OCI-LY3 (cell line): ENCODE data around the gene PERCC1.
"Not testable (repeated sequence)": the region's sequence is repeated elsewhere in the genome, so short reads cannot be mapped to it uniquely, and the experiment has no call there.

ENCODE experiments used
- H2AFZ ChIP-seq: fragments of 200-600, 300-600 bp; shearing (Covaris generic); 2 replicates; pipeline ENCODE4 v1.6.0; 2014; ENCODE audit warnings: antibody characterized with exemption, low read depth, low read length
- H3K27ac ChIP-seq: fragments of 200-600, 300-600 bp; sonication (generic); 2 replicates; pipeline ENCODE4 v1.5.1; 2014; ENCODE audit warnings: mild to moderate bottlenecking, low read length, moderate library complexity, mixed read lengths
- H3K27me3 ChIP-seq: fragments of 200-600, 300-600 bp; sonication (generic); 2 replicates; pipeline ENCODE4 v1.6.1; 2014; ENCODE audit warnings: low read depth, low read length, mixed read lengths
- H3K36me3 ChIP-seq: fragments of 200-600, 300-600 bp; sonication (generic); replicated peaks from 2 replicates; pipeline ENCODE3; 2014; ENCODE audit warnings: low read depth, low read length, mixed read lengths
- H3K4me1 ChIP-seq: fragments of 300-600, 200-600 bp; sonication (generic); 2 replicates; pipeline ENCODE4 v1.6.1; 2014; ENCODE audit warnings: low read length, mixed read lengths
- H3K4me2 ChIP-seq: fragments of 200-600, 300-600 bp; sonication (generic); 2 replicates; pipeline ENCODE4 v1.6.1; 2014; ENCODE audit warnings: low read length, mixed read lengths
- H3K4me3 ChIP-seq: fragments of 300-600, 200-600 bp; sonication (generic); 2 replicates; pipeline ENCODE4 v1.5.1; 2014; ENCODE audit warnings: antibody characterized with exemption, mild to moderate bottlenecking, low read length, moderate library complexity
- H3K79me2 ChIP-seq: fragments of 300-600, 200-600 bp; shearing (Covaris generic); 2 replicates; pipeline ENCODE4 v1.6.1; 2014; ENCODE audit warnings: mild to moderate bottlenecking, low read length, mixed read lengths
- H3K9ac ChIP-seq: fragments of 300-600, 200-600 bp; shearing (Covaris generic); 2 replicates; pipeline ENCODE4 v1.6.0; 2014; ENCODE audit warnings: mild to moderate bottlenecking, low read length, moderate library complexity
- H3K9me3 ChIP-seq: fragments of 200-600, 300-600 bp; shearing (Covaris generic); 2 replicates; pipeline ENCODE4 v1.6.1; 2014; ENCODE audit warnings: low read length, mixed read lengths; ENCODE audit not compliant: insufficient read depth
- H4K20me1 ChIP-seq: fragments of 200-600, 300-600 bp; sonication (generic); 2 replicates; pipeline ENCODE4 v1.6.1; 2016; ENCODE audit warnings: low read length, mixed read lengths; ENCODE audit not compliant: insufficient read depth
- CTCF ChIP-seq: fragments of 200-600, 300-600 bp; sonication (generic); IDR thresholded peaks from 2 replicates; pipeline ENCODE4 v1.5.1; 2014; ENCODE audit warnings: antibody characterized with exemption, low read length, low read depth
- EZH2phosphoT487 ChIP-seq: fragments of 200-600 bp; shearing (Covaris generic); IDR thresholded peaks from 2 replicates; pipeline ENCODE4 v1.6.1; 2018; ENCODE audit warnings: antibody characterized with exemption, mixed run types, low read depth

The PERCC1 gene

GRCh38 chr16:1466054-1466453 is 35.2 kb downstream of the PERCC1 start:
- Histone ChIP-seq H3K27me3 (no peaks in the 10 kb centered on the region), H3K9me3 (no peaks in the 10 kb centered on the region), H3K36me3 (no peaks in the 10 kb centered on the region), H3K27ac (no peak overlapping the region), H3K4me3 (no peak overlapping the region), H2AFZ (no peak overlapping the region), H3K4me1 (no peaks in the 10 kb centered on the region), H3K9ac (no peak overlapping the region), H3K79me2 (peaks cover 27% of the 10 kb centered on the region), H3K4me2 (no peak overlapping the region), H4K20me1 (no peaks in the 10 kb centered on the region)
- TF ChIP-seq EZH2phosphoT487 (no peak), CTCF (no peak)

GRCh38 chr16:1466968-1467521 is 36.2 kb downstream of the PERCC1 start:
- TF ChIP-seq CTCF: no peak
- TF ChIP-seq EZH2phosphoT487: no peak
- H3K4me3 ChIP-seq: no peak overlapping the region
- H3K27ac ChIP-seq: no peak overlapping the region
- H4K20me1 ChIP-seq: no peaks in the 10 kb centered on the region
- no peaks in the 10 kb centered on the region for H3K9me3 ChIP-seq
- no peak overlapping the region for H3K9ac ChIP-seq
- H2AFZ ChIP-seq: no peak overlapping the region
- H3K79me2 ChIP-seq: peaks cover 32% of the 10 kb centered on the region
- no peaks in the 10 kb centered on the region for H3K4me1 ChIP-seq
- no peak overlapping the region for H3K4me2 ChIP-seq
- H3K36me3 ChIP-seq: no peaks in the 10 kb centered on the region
- no peaks in the 10 kb centered on the region for H3K27me3 ChIP-seq

GRCh38 chr16:1468426-1468810 is 37.5 kb downstream of the PERCC1 start:
- Histone ChIP-seq H3K9ac (no peak overlapping the region), H3K9me3 (no peaks in the 10 kb centered on the region), H4K20me1 (no peaks in the 10 kb centered on the region), H3K36me3 (no peaks in the 10 kb centered on the region), H2AFZ (no peak overlapping the region), H3K4me3 (no peak overlapping the region), H3K27me3 (no peaks in the 10 kb centered on the region), H3K4me1 (no peaks in the 10 kb centered on the region), H3K4me2 (no peak overlapping the region), H3K79me2 (peaks cover 36% of the 10 kb centered on the region), H3K27ac (no peak overlapping the region)
- TF ChIP-seq CTCF (no peak), EZH2phosphoT487 (no peak)

GRCh38 chr16:1469141-1469540 is 38.3 kb downstream of the PERCC1 start:
- not testable (repeated sequence) for H3K4me3 ChIP-seq, H3K9ac ChIP-seq, H4K20me1 ChIP-seq, H2AFZ ChIP-seq, H3K4me1 ChIP-seq, H3K27me3 ChIP-seq, H3K9me3 ChIP-seq, H3K27ac ChIP-seq, H3K4me2 ChIP-seq, H3K36me3 ChIP-seq
- peaks cover 43% of the 10 kb centered on the region for H3K79me2 ChIP-seq
